Activated CD4-positive, alpha-beta T cell treated with anti-CD3 and anti-CD28 coated beads for 36 hours (primary cell): ENCODE results near the gene FADS2. TPM values are rescaled to one million over a fixed set of nuclear protein-coding genes. Genes with fewer than 3 reads are reported as not detected.

Experiments
- ATAC-seq: fragments of 200-7000 bp; cut with Tn5 transposase; one replicate; pipeline ENCODE4 v1.10.0; 2021; ENCODE audit warnings: mild to moderate bottlenecking, moderate library complexity
- CTCF ChIA-PET: fragments of 350-600 bp; sonication (Branson Sonifier 250); formaldehyde crosslinking; loops from one replicate; lab custom pipeline; 2021; ENCODE audit warnings: antibody characterized with exemption; lab: Charles Lee
- POLR2A ChIA-PET: fragments of 350-600 bp; sonication (Branson Sonifier 250); formaldehyde crosslinking; loops from one replicate; lab custom pipeline; 2021; ENCODE audit warnings: antibody characterized with exemption, inconsistent platforms; lab: Charles Lee
- DNase-seq: peaks from one replicate; pipeline ENCODE4 v3.0.0-alpha.2; 2020
- H3K27ac Mint-ChIP-seq: one replicate; pipeline ENCODE4 v1.8.0; 2021; ENCODE audit warnings: mixed read lengths
- H3K27me3 Mint-ChIP-seq: one replicate; pipeline ENCODE4 v1.8.0; 2021; ENCODE audit warnings: mixed read lengths
- H3K36me3 Mint-ChIP-seq: one replicate; pipeline ENCODE4 v1.8.0; 2021; ENCODE audit warnings: low read depth, mixed read lengths
- H3K4me1 Mint-ChIP-seq: one replicate; pipeline ENCODE4 v1.8.0; 2021; ENCODE audit warnings: mixed read lengths
- H3K4me3 Mint-ChIP-seq: one replicate; pipeline ENCODE4 v1.8.0; 2021; ENCODE audit warnings: mild to moderate bottlenecking, moderate library complexity, mixed read lengths
- H3K9me3 Mint-ChIP-seq: one replicate; pipeline ENCODE4 v1.8.0; 2021; ENCODE audit warnings: low read depth, mixed read lengths
- intact Hi-C, 2 experiments: fragments of 100-400 bp; cut with DNase I in 1 of 2; cut with micrococcal nuclease in 1 of 2; formaldehyde crosslinking; loops; one replicate each; pipeline versions ENCODE4 v1.14.2 to v1.15.1; 2022 to 2024; cut with DNase I, micrococcal nuclease
- total RNA-seq, 2 experiments: library from RNA; stranded (reverse); gene quantifications; one replicate each; pipeline ENCODE4 v1.2.3, GENCODE V29; 2021

FADS2 gene
- total RNA-seq, 2 experiments from 2014 or later, result 51.0 to 58.4 TPM

- DNase-seq (peak; percentile 66), ATAC-seq (peak; percentile 42)
- Mint-ChIP-seq H3K4me3 (peak overlapping the region; percentile 76), H3K27me3 (no peaks in the 10 kb centered on the region), H3K36me3 (no peaks in the 10 kb centered on the region), H3K9me3 (no peaks in the 10 kb centered on the region), H3K4me1 (peaks cover 2% of the 10 kb centered on the region), H3K27ac (peak overlapping the region; percentile 58)
- CTCF ChIA-PET, result interaction anchor here (1.2 to 3.4 kb wide), 3 partner anchors 56 to 191 kb away, joined by 5 to 15 read pairs (median 6); no protein-coding TSS in a partner anchor
- POLR2A ChIA-PET, result interaction anchor here (0.6 kb wide), 1 partner anchor 177 kb away, joined by 3 read pairs; no protein-coding TSS in a partner anchor
- intact Hi-C loops, result loop anchor here in 1 of 2 experiments (1.0 to 5.0 kb wide), 4 partner anchors 74 to 232 kb away; partner anchors contain the start of genes FADS1, FEN1, FTH1 and INCENP
These were observed 62.6 kb downstream of the FADS2 start for GRCh38 chr11:61890529-61891330.

DNA sequence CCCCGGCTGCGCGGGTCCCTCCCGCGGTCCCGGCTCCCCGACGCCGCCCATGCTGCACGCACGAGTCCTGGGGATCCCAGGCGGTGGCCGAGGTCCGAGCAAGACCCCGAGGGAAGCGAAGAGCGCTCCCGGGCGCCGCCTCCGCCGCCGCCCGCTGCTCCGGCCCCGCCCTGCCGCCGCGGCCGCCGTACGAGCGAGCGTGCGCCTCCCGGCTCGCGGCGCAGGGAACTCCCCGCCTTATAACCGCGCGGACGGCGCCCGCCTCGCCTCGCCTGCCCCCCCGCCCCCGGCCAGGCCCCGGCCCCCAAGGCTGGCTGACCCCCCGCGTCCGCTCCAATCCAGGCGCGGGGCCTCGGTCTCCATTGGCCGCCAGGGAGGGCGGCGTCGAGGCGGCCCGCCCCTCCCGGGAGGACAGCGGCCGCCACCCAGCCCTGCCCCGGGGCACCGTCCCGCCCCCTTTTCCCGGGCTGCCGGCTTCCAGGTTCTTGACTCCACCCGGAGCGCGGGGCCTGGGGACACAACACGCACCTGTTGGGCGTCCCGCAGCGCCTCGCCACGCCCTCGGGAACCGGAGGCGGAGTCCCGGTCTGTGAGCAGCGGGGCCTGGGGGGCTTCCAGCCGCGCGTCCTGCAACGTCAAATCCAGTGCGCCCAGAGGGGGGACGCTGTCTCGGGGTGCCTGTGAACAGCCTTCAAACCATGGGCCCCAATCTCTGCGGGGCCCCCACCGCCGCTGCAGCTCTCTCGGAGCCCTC lies 63.4 kb downstream of the FADS2 start, which contains the start of gene FADS3:
FADS3 (minus strand) TSS at position 215 of the 754 bp plus-strand sequence; CDS start at position 51, 164 bp downstream.
- POLR2A ChIA-PET, result no interaction called here
- intact Hi-C loops, result loop anchor here in 1 of 2 experiments (1.0 to 5.0 kb wide), 4 partner anchors 75 to 231 kb away; partner anchors contain the start of genes FADS1, FEN1, FTH1 and INCENP
- peak within 1 kb of the TSS; percentile 76 for H3K4me3 Mint-ChIP-seq
- peak; percentile 68 for DNase-seq
- H3K27me3 Mint-ChIP-seq, result no peaks in the 10 kb centered on the region
- CTCF ChIA-PET, result interaction anchor here (1.0 to 3.4 kb wide), 4 partner anchors 55 to 217 kb away, joined by 5 to 15 read pairs (median 6); no protein-coding TSS in a partner anchor
- H3K36me3 Mint-ChIP-seq, result no peaks in the 10 kb centered on the region
- H3K27ac Mint-ChIP-seq, result peak within 1 kb of the TSS; percentile 58
- H3K9me3 Mint-ChIP-seq, result no peaks in the 10 kb centered on the region
- ATAC-seq, result peak; percentile 74
- H3K4me1 Mint-ChIP-seq, result peaks cover 2% of the 10 kb centered on the region

GRCh38 chr11:61892085-61892370 lies 63.9 kb downstream of the FADS2 start:
- peaks cover 2% of the 10 kb centered on the region for H3K4me1 Mint-ChIP-seq
- no peaks in the 10 kb centered on the region for H3K27me3 Mint-ChIP-seq
- no peak for DNase-seq
- intact Hi-C loops, result loop anchor here in 1 of 2 experiments (5.0 kb wide), 1 partner anchor 230 kb away; the partner anchor contains the start of gene INCENP
- H3K4me3 Mint-ChIP-seq, result peak overlapping the region; percentile 51
- CTCF ChIA-PET, result interaction anchor here (0.8 to 3.4 kb wide), 3 partner anchors 22 to 216 kb away, joined by 4 to 15 read pairs (median 5); no protein-coding TSS in a partner anchor
- peak; percentile 51 for ATAC-seq
- POLR2A ChIA-PET, result no interaction called here
- H3K36me3 Mint-ChIP-seq, result no peaks in the 10 kb centered on the region
- no peaks in the 10 kb centered on the region for H3K9me3 Mint-ChIP-seq
- no peak overlapping the region for H3K27ac Mint-ChIP-seq

GRCh38 chr11:61893981-61894380 lies 65.9 kb downstream of the FADS2 start:
- ChIA-PET CTCF (interaction anchor here (11.6 kb wide), 1 partner anchor 190 kb away, joined by 232 read pairs; no protein-coding TSS in a partner anchor), POLR2A (no interaction called here)
- intact Hi-C loops, result loop anchor here in 1 of 2 experiments (5.0 kb wide), 1 partner anchor 228 kb away; the partner anchor contains the start of gene INCENP
- Mint-ChIP-seq H3K27me3 (no peaks in the 10 kb centered on the region), H3K36me3 (no peaks in the 10 kb centered on the region), H3K4me3 (no peak overlapping the region), H3K27ac (no peak overlapping the region), H3K4me1 (peaks cover 2% of the 10 kb centered on the region), H3K9me3 (no peaks in the 10 kb centered on the region)
- ATAC-seq (no peak), DNase-seq (no peak)

- H3K27ac Mint-ChIP-seq, result no peak overlapping the region
- ATAC-seq (no peak), DNase-seq (no peak)
- POLR2A ChIA-PET, result interaction anchor here (0.6 kb wide), 1 partner anchor 205 kb away, joined by 3 read pairs; no protein-coding TSS in a partner anchor
- intact Hi-C loops, result loop anchor here in 1 of 2 experiments (5.0 kb wide), 2 partner anchors 72 to 98 kb away; partner anchors contain the start of gene FTH1
- no peaks in the 10 kb centered on the region for H3K9me3 Mint-ChIP-seq
- peaks cover 5% of the 10 kb centered on the region for H3K4me1 Mint-ChIP-seq
- no peaks in the 10 kb centered on the region for H3K36me3 Mint-ChIP-seq
- CTCF ChIA-PET, result interaction anchor here (8.9 to 11.6 kb wide), 3 partner anchors 52 to 213 kb away, joined by 70 to 232 read pairs (median 151); no protein-coding TSS in a partner anchor
- no peaks in the 10 kb centered on the region for H3K27me3 Mint-ChIP-seq
- no peak overlapping the region for H3K4me3 Mint-ChIP-seq
These were observed 67.1 kb downstream of the FADS2 start for GRCh38 chr11:61895046-61895717.

DNA sequence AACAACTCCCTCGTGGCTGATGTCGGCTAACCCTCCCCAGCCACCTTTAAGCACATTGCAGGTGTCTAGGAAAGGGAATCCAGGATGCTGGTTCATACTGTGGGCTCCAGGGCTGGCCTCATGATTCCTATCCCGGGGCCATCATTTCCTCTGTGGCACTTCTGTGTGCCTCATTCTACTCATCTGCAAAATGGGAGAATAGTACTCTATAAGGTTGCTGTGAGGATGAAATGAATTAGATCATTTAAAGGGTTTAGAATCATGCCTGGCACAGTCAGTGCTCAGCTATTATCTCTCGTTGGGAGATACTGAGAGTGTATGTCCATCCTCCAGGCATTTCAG lies 67.6 kb downstream of the FADS2 start:
- Mint-ChIP-seq H3K36me3 (no peaks in the 10 kb centered on the region), H3K27ac (no peak overlapping the region), H3K4me3 (no peak overlapping the region), H3K9me3 (no peaks in the 10 kb centered on the region), H3K4me1 (peaks cover 5% of the 10 kb centered on the region), H3K27me3 (no peaks in the 10 kb centered on the region)
- intact Hi-C loops, result loop anchor here in 1 of 2 experiments (5.0 kb wide), 2 partner anchors 72 to 98 kb away; partner anchors contain the start of gene FTH1
- CTCF ChIA-PET, result interaction anchor here (0.8 to 11.6 kb wide), 5 partner anchors 27 to 212 kb away, joined by 3 to 232 read pairs (median 70); no protein-coding TSS in a partner anchor
- POLR2A ChIA-PET, result no interaction called here
- ATAC-seq (no peak), DNase-seq (no peak)

DNA sequence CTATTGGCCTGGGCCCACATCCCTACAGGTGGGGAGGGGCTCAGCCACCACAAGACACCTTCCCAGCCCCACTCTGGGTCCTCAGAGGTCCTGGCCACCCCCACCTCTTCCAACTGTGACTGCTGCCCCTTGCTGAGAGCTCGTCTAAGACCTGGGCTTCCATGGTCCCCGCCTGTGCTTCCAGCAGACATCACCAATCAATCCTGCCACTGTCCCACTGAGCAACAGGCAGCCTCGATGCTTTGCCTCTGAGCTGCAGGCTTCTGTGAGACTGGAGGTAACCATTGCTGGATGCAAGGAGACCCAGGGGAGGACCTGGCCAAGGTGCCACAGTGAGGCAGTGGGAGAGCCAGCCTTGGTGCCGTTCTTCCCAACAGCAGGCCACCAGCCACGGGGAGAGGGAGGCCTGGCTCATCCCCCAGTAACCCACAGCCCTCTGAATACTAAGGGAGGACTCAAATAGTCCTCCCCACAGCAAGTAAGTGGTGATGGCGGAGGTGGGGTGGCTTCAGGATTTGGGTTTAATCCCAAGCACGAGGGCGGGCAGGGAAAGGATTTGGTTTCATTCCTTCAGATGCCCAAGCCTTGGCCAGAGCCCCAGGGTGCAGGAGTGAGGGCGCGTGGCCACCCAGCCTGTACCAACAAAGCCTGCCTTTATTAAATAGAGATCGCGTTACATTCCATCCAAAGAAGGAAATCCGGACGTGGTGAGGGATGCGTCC lies 68.7 kb downstream of the FADS2 start:
- ChIA-PET CTCF (interaction anchor here (0.8 to 11.6 kb wide), 15 partner anchors 11 to 211 kb away, joined by 3 to 232 read pairs (median 6); partner anchors contain the start of gene BEST1), POLR2A (no interaction called here)
- H3K36me3 Mint-ChIP-seq, result no peaks in the 10 kb centered on the region
- no peaks in the 10 kb centered on the region for H3K9me3 Mint-ChIP-seq
- ATAC-seq (no peak), DNase-seq (no peak)
- no peak overlapping the region for H3K4me3 Mint-ChIP-seq
- no peaks in the 10 kb centered on the region for H3K27me3 Mint-ChIP-seq
- H3K4me1 Mint-ChIP-seq, result peaks cover 3% of the 10 kb centered on the region
- intact Hi-C loops, result loop anchor here (1.0 to 5.0 kb wide), 3 partner anchors 70 to 211 kb away; partner anchors contain the start of gene FTH1 (in 1 of the 2)
- H3K27ac Mint-ChIP-seq, result no peak overlapping the region

DNA sequence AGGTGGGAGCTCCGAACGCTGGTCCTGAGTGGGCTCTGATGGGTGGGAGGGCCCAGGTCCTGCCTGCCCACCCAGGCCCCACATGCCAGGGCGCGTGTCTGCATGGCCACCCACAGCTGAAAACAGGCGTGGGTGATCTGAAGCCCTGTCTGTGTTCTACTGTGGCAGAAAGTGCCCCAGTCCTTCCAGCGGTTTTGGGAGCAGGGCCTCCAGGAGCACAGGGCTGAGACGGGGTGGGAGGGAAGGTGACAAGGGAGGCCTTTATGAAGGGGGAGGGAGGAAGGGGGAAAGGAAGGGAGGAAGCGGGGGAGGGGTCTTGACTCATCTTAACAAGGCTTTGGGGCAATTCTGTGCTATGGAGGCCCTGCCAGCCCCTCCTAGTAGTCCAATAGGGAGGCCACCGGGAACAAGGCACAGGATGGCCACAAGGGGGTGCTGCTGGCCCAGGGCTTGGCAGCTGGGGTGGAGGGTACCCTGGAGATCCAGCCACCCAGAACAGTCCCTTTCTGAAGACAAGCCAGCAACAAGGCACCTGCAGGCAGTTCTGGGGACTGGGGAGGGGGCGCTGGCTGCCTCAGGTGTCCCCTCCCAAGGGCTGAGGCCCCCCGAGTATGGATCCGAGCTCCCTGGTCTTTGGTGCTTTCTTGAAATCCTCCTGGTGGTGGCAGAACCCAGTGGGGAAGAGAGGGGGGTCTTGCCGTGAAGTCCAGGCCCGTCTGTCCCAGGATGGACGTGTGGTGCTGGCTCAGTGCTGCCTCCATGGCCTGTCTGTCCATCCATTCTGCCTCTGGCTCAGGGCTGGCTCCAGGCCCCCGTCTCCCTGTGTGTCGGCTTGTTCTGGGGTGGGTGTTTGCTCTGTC lies 69.5 kb downstream of the FADS2 start:
- no peaks in the 10 kb centered on the region for H3K9me3 Mint-ChIP-seq
- no peak overlapping the region for H3K27ac Mint-ChIP-seq
- ChIA-PET POLR2A (interaction anchor here (0.5 kb wide), 1 partner anchor 208 kb away, joined by 4 read pairs; no protein-coding TSS in a partner anchor), CTCF (interaction anchor here (0.6 to 11.6 kb wide), 31 partner anchors 9 to 240 kb away, joined by 3 to 232 read pairs (median 5); partner anchors contain the start of genes BEST1, FTH1 and INCENP)
- intact Hi-C loops, result loop anchor here (1.0 to 5.0 kb wide), 4 partner anchors 27 to 211 kb away; partner anchors contain the start of gene FTH1 (in 1 of the 2)
- H3K4me1 Mint-ChIP-seq, result peaks cover 3% of the 10 kb centered on the region
- DNase-seq (peak; percentile 89), ATAC-seq (peak; percentile 64)
- H3K4me3 Mint-ChIP-seq, result no peak overlapping the region
- no peaks in the 10 kb centered on the region for H3K36me3 Mint-ChIP-seq
- H3K27me3 Mint-ChIP-seq, result no peaks in the 10 kb centered on the region

- intact Hi-C loops, result loop anchor here in 1 of 2 experiments (2.0 to 5.0 kb wide), 3 partner anchors 27 to 101 kb away; partner anchors contain the start of gene FTH1
- no peak for DNase-seq
- CTCF ChIA-PET, result interaction anchor here (0.6 to 11.6 kb wide), 30 partner anchors 10 to 240 kb away, joined by 3 to 232 read pairs (median 6); partner anchors contain the start of genes BEST1, FTH1 and INCENP
These were observed 70.1 kb downstream of the FADS2 start for GRCh38 chr11:61898247-61898582.

More at GRCh38 chr11:61898247-61898582, 70.1 kb downstream of the FADS2 start:
- Mint-ChIP-seq H3K27ac (no peak overlapping the region), H3K4me3 (no peak overlapping the region), H3K27me3 (no peaks in the 10 kb centered on the region), H3K4me1 (peaks cover 3% of the 10 kb centered on the region), H3K36me3 (no peaks in the 10 kb centered on the region), H3K9me3 (no peaks in the 10 kb centered on the region)
- ATAC-seq, result no peak
- POLR2A ChIA-PET, result no interaction called here
